CD4-positive, alpha-beta memory T cell (primary cell): Measurements from ENCODE around the gene METTL1. TPM values are rescaled to one million over a fixed set of nuclear protein-coding genes. Genes with fewer than 3 reads are reported as not detected.
A peak's percentile ranks its signal among the peaks of the same experiment; 100 is the strongest.
"Not testable (repeated sequence)": the region's sequence is repeated elsewhere in the genome, so short reads cannot be mapped to it uniquely, and the experiment has no call there.

Experiments
- CTCF ChIA-PET: fragments of 350-600 bp; sonication (Branson Sonifier 250); formaldehyde crosslinking; loops from one replicate; lab custom pipeline; 2021; ENCODE audit warnings: inconsistent platforms; ENCODE audit not compliant: partially characterized antibody; lab: Charles Lee
- POLR2A ChIA-PET: fragments of 350-600 bp; sonication (Branson Sonifier 250); formaldehyde crosslinking; loops from one replicate; lab custom pipeline; 2021; ENCODE audit not compliant: partially characterized antibody; lab: Charles Lee
- DNase-seq, 5 donors: peaks; one replicate each; pipeline versions ENCODE4 v3.0.0 to v3.0.0-alpha.2; 2020 to 2022; ENCODE audit warnings: mixed read lengths in 1 of 5
- H3K27ac ChIP-seq: one replicate; pipeline ENCODE4 v1.7.0; 2013; ENCODE audit warnings: low read depth, low read length
- H3K27me3 ChIP-seq: 2 replicates; pipeline ENCODE4 v1.7.0; 2013; ENCODE audit warnings: mild to moderate bottlenecking, low read length, moderate library complexity; ENCODE audit not compliant: insufficient read depth
- H3K36me3 ChIP-seq: 2 replicates; pipeline ENCODE4 v1.7.0; 2013; ENCODE audit warnings: mild to moderate bottlenecking, low read length, moderate library complexity; ENCODE audit not compliant: insufficient read depth
- H3K4me1 ChIP-seq: 2 replicates; pipeline ENCODE4 v1.7.0; 2013; ENCODE audit warnings: mild to moderate bottlenecking, low read length, moderate library complexity; ENCODE audit not compliant: insufficient read depth
- H3K4me3 ChIP-seq, 2 donors: one replicate each; pipeline ENCODE4 v1.7.0; 2013; ENCODE audit warnings: low read length in 2 of 2, mild to moderate bottlenecking in 1 of 2
- H3K9me3 ChIP-seq, 2 donors: one replicate each; pipeline ENCODE4 v1.7.0; 2013; ENCODE audit warnings: low read length in 2 of 2, control low read depth in 1 of 2; ENCODE audit not compliant: control insufficient read depth in 1 of 2
- H3K27ac Mint-ChIP-seq, 7 donors: one replicate each; pipeline ENCODE4 v1.8.0; 2020 to 2021; ENCODE audit warnings: mixed read lengths in 7 of 7, mild to moderate bottlenecking in 6 of 7, inconsistent platforms in 3 of 7, moderate library complexity in 3 of 7
- H3K27me3 Mint-ChIP-seq, 2 donors: one replicate each; pipeline ENCODE4 v1.8.0; 2020 to 2021; ENCODE audit warnings: mixed read lengths in 2 of 2
- H3K36me3 Mint-ChIP-seq, 2 donors: one replicate each; pipeline ENCODE4 v1.8.0; 2020 to 2021; ENCODE audit warnings: mixed read lengths in 2 of 2, inconsistent platforms in 1 of 2, mild to moderate bottlenecking in 1 of 2
- H3K4me1 Mint-ChIP-seq, 4 donors: one replicate each; pipeline ENCODE4 v1.8.0; 2020 to 2021; ENCODE audit warnings: mixed read lengths in 4 of 4, mild to moderate bottlenecking in 1 of 4
- H3K4me3 Mint-ChIP-seq, 8 donors: one replicate each; pipeline ENCODE4 v1.8.0; 2020 to 2021; ENCODE audit warnings: mixed read lengths in 8 of 8, mild to moderate bottlenecking in 7 of 8, moderate library complexity in 6 of 8, inconsistent platforms in 3 of 8
- H3K9me3 Mint-ChIP-seq, 8 donors: one replicate each; pipeline ENCODE4 v1.8.0; 2020 to 2021; ENCODE audit warnings: mixed read lengths in 8 of 8, mild to moderate bottlenecking in 5 of 8, inconsistent platforms in 3 of 8, moderate library complexity in 1 of 8
- intact Hi-C: fragments of 100-400 bp; cut with micrococcal nuclease; formaldehyde crosslinking; loops from one replicate; pipeline ENCODE4 v1.15.1; 2023
- polyA plus RNA-seq, 2 donors: library from polyadenylated mRNA; unstranded; fragments of 300-500 nt; fragmentation: Illumina TruSeq; gene quantifications; one replicate each; pipeline ENCODE4 v1.2.3, GENCODE V29; 2021
- total RNA-seq, 2 experiments: library from RNA; stranded (reverse); gene quantifications; one replicate each; pipeline ENCODE4 v1.2.3, GENCODE V29; 2021

The METTL1 gene
- total and polyA plus RNA-seq, 4 experiments from 2014 or later, result 9.9 to 19.1 (median 13.6) TPM

GRCh38 chr12:57775044-57775443, 3.1 kb upstream of the METTL1 start:
- Mint-ChIP-seq H3K27me3 (peaks cover 0 to 2% of the 10 kb centered on the region in 2 donors), H3K36me3 (peaks cover 9 to 14% of the 10 kb centered on the region in 2 donors), H3K27ac (no peak overlapping the region), H3K4me3 (no peak overlapping the region), H3K4me1 (peaks cover 23 to 53% (median 36%) of the 10 kb centered on the region in 4 donors), H3K9me3 (no peaks in the 10 kb centered on the region)
- CTCF ChIA-PET, result interaction anchor here (0.7 to 3.9 kb wide), 6 partner anchors 8 to 172 kb away, joined by 3 to 38 read pairs (median 6); partner anchors contain the start of gene TSFM
- Histone ChIP-seq H3K9me3 (no peaks in the 10 kb centered on the region), H3K36me3 (no peaks in the 10 kb centered on the region), H3K4me1 (peaks cover 48% of the 10 kb centered on the region), H3K27me3 (no peaks in the 10 kb centered on the region), H3K27ac (no peak overlapping the region), H3K4me3 (no peak overlapping the region)
- POLR2A ChIA-PET, result interaction anchor here (1.0 kb wide), 1 partner anchor 18 kb away, joined by 3 read pairs; no protein-coding TSS in a partner anchor
- DNase-seq, result no peak
- intact Hi-C loops, result no loop called here

GRCh38 chr12:57774634-57775033, 2.7 kb upstream of the METTL1 start:
- H3K9me3 Mint-ChIP-seq, H3K27me3 Mint-ChIP-seq, H3K27me3 ChIP-seq, H3K4me3 Mint-ChIP-seq, H3K4me3 ChIP-seq, H3K36me3 ChIP-seq, H3K9me3 ChIP-seq, H3K27ac Mint-ChIP-seq, DNase-seq, intact Hi-C loops, H3K27ac ChIP-seq: not testable (repeated sequence)
- H3K36me3 Mint-ChIP-seq, result peaks cover 9 to 18% of the 10 kb centered on the region in 2 donors
- peaks cover 23 to 53% (median 33%) of the 10 kb centered on the region in 4 donors for H3K4me1 Mint-ChIP-seq
- H3K4me1 ChIP-seq, result peaks cover 44% of the 10 kb centered on the region
- CTCF ChIA-PET, result interaction anchor here (1.0 to 3.9 kb wide), 5 partner anchors 8 to 121 kb away, joined by 3 to 38 read pairs (median 10); partner anchors contain the start of gene TSFM
- POLR2A ChIA-PET, result interaction anchor here (1.0 kb wide), 1 partner anchor 18 kb away, joined by 3 read pairs; no protein-coding TSS in a partner anchor

- H3K27me3 ChIP-seq, result no peaks in the 10 kb centered on the region
- peak within 1 kb of the TSS; percentile 98 to 99 for H3K4me3 ChIP-seq
- intact Hi-C loops, result loop anchor here (1.0 kb wide), 2 partner anchors 10 to 20 kb away; partner anchors contain the start of genes CDK4 and TSFM
- Mint-ChIP-seq H3K4me3 (peak within 1 kb of the TSS; percentile 95 to 100 (median 96)), H3K27me3 (peaks cover 0 to 2% of the 10 kb centered on the region in 2 donors), H3K9me3 (peaks cover 0 to 2% (median 0%) of the 10 kb centered on the region in 8 donors), H3K27ac (peak within 1 kb of the TSS; percentile 94 to 99 (median 98)), H3K36me3 (peaks cover 20 to 25% of the 10 kb centered on the region in 2 donors), H3K4me1 (peaks cover 14 to 38% (median 23%) of the 10 kb centered on the region in 4 donors)
- DNase-seq, result no peak
- H3K4me1 ChIP-seq, result peaks cover 26% of the 10 kb centered on the region
- no peaks in the 10 kb centered on the region for H3K36me3 ChIP-seq
- POLR2A ChIA-PET, result interaction anchor here (0.6 to 1.8 kb wide), 11 partner anchors 10 to 1147 kb away, joined by 3 to 53 read pairs (median 4); partner anchors contain the start of genes CDK4, CTDSP2, MARCHF9 and TSFM
- CTCF ChIA-PET, result interaction anchor here (0.8 to 3.9 kb wide), 5 partner anchors 10 to 314 kb away, joined by 3 to 38 read pairs (median 6); partner anchors contain the start of gene TSFM
- H3K27ac ChIP-seq, result peak within 1 kb of the TSS; percentile 84
- no peaks in the 10 kb centered on the region for H3K9me3 ChIP-seq
Observed at GRCh38 chr12:57772429-57773322, 771 bp upstream of the METTL1 start, which contains the start of gene EEF1AKMT3. TSS of gene EEF1AKMT3 (plus strand) at chr12:57772614. CDS start at chr12:57772725, 111 bp downstream.

GRCh38 chr12:57771236-57771872, 551 bp downstream of the METTL1 start:
- H3K27ac Mint-ChIP-seq, result peak overlapping the region; percentile 94 to 99 (median 98)
- peaks cover 0 to 2% (median 0%) of the 10 kb centered on the region in 8 donors for H3K9me3 Mint-ChIP-seq
- Histone ChIP-seq H3K36me3 (no peaks in the 10 kb centered on the region), H3K4me1 (peaks cover 35% of the 10 kb centered on the region), H3K9me3 (no peaks in the 10 kb centered on the region), H3K27ac (peak overlapping the region; percentile 84), H3K27me3 (peaks cover 9% of the 10 kb centered on the region), H3K4me3 (peak overlapping the region; percentile 98 to 99)
- peak in 2 of 5 donors; percentile 81 to 91 for DNase-seq
- H3K4me3 Mint-ChIP-seq, result peak overlapping the region; percentile 95 to 100 (median 96)
- H3K4me1 Mint-ChIP-seq, result peaks cover 17 to 36% (median 25%) of the 10 kb centered on the region in 4 donors
- H3K36me3 Mint-ChIP-seq, result peaks cover 19 to 25% of the 10 kb centered on the region in 2 donors
- CTCF ChIA-PET, result interaction anchor here (0.8 to 4.8 kb wide), 8 partner anchors 10 to 312 kb away, joined by 3 to 38 read pairs (median 6); partner anchors contain the start of gene TSFM
- peaks cover 0 to 5% of the 10 kb centered on the region in 2 donors for H3K27me3 Mint-ChIP-seq
- intact Hi-C loops, result no loop called here
- POLR2A ChIA-PET, result interaction anchor here (1.1 to 1.8 kb wide), 6 partner anchors 11 to 124 kb away, joined by 4 to 53 read pairs (median 10); partner anchors contain the start of genes CDK4, MARCHF9, TSFM and TSPAN31

GRCh38 chr12:57770734-57771133, 1.2 kb downstream of the METTL1 start:
- ChIA-PET CTCF (interaction anchor here (0.8 to 4.8 kb wide), 3 partner anchors 11 to 12 kb away, joined by 4 to 27 read pairs (median 4); partner anchors contain the start of gene TSFM), POLR2A (interaction anchor here (0.7 kb wide), 1 partner anchor 36 kb away, joined by 3 read pairs; no protein-coding TSS in a partner anchor)
- H3K9me3 Mint-ChIP-seq, result peaks cover 0 to 2% (median 0%) of the 10 kb centered on the region in 8 donors
- Histone ChIP-seq H3K9me3 (no peaks in the 10 kb centered on the region), H3K36me3 (no peaks in the 10 kb centered on the region), H3K4me3 (no peak overlapping the region), H3K27ac (peak overlapping the region; percentile 84), H3K27me3 (peaks cover 14% of the 10 kb centered on the region), H3K4me1 (peaks cover 41% of the 10 kb centered on the region)
- intact Hi-C loops, result no loop called here
- H3K36me3 Mint-ChIP-seq, result peaks cover 13 to 23% of the 10 kb centered on the region in 2 donors
- peaks cover 19 to 43% (median 26%) of the 10 kb centered on the region in 4 donors for H3K4me1 Mint-ChIP-seq
- no peak for DNase-seq
- H3K4me3 Mint-ChIP-seq, result peak overlapping the region in 5 of 8 donors; percentile 5 to 98 (median 57)
- H3K27ac Mint-ChIP-seq, result peak overlapping the region; percentile 33 to 99 (median 78)
- peaks cover 1 to 8% of the 10 kb centered on the region in 2 donors for H3K27me3 Mint-ChIP-seq

GRCh38 chr12:57769594-57769993, 2.3 kb downstream of the METTL1 start:
- CTCF ChIA-PET, result interaction anchor here (1.7 to 4.8 kb wide), 2 partner anchors 10 to 12 kb away, joined by 4 to 27 read pairs; no protein-coding TSS in a partner anchor

More at GRCh38 chr12:57769594-57769993, 2.3 kb downstream of the METTL1 start:
- POLR2A ChIA-PET, result interaction anchor here (1.2 kb wide), 1 partner anchor 13 kb away, joined by 3 read pairs; the partner anchor contains the start of gene TSFM
- Mint-ChIP-seq H3K9me3 (peaks cover 0 to 2% (median 0%) of the 10 kb centered on the region in 8 donors), H3K4me1 (peaks cover 19 to 54% (median 32%) of the 10 kb centered on the region in 4 donors), H3K36me3 (peaks cover 11 to 21% of the 10 kb centered on the region in 2 donors), H3K27me3 (peaks cover 1 to 9% of the 10 kb centered on the region in 2 donors), H3K4me3 (peak overlapping the region in 6 of 8 donors; percentile 2 to 77 (median 21)), H3K27ac (peak overlapping the region in 4 of 7 donors; percentile 8 to 72 (median 59))
- Histone ChIP-seq H3K4me1 (peaks cover 52% of the 10 kb centered on the region), H3K27ac (no peak overlapping the region), H3K4me3 (no peak overlapping the region), H3K36me3 (no peaks in the 10 kb centered on the region), H3K9me3 (no peaks in the 10 kb centered on the region), H3K27me3 (peaks cover 19% of the 10 kb centered on the region)
- DNase-seq, result no peak
- intact Hi-C loops, result no loop called here
